A673 (cell line): Measurements from ENCODE around the gene INPP1.

Source experiments
- EZH2 ChIP-seq: fragments of 200-600 bp; sonication (generic); IDR thresholded peaks from 2 replicates; pipeline ENCODE4 v1.6.1; 2017; ENCODE audit warnings: borderline replicate concordance, low read depth, mild to moderate bottlenecking, mixed read lengths, antibody characterized with exemption, low read length; ENCODE audit not compliant: poor library complexity, severe bottlenecking
- TF ChIP-seq, protein P1 (sequence below): fragments of 300-800, 200-600 bp; sonication (generic); conservative IDR thresholded peaks from 2 replicates; pipeline ENCODE4 v1.5.1; 2017; ENCODE audit warnings: low read depth, mild to moderate bottlenecking, antibody characterized with exemption, low read length, moderate library complexity, mixed read lengths

DNA sequence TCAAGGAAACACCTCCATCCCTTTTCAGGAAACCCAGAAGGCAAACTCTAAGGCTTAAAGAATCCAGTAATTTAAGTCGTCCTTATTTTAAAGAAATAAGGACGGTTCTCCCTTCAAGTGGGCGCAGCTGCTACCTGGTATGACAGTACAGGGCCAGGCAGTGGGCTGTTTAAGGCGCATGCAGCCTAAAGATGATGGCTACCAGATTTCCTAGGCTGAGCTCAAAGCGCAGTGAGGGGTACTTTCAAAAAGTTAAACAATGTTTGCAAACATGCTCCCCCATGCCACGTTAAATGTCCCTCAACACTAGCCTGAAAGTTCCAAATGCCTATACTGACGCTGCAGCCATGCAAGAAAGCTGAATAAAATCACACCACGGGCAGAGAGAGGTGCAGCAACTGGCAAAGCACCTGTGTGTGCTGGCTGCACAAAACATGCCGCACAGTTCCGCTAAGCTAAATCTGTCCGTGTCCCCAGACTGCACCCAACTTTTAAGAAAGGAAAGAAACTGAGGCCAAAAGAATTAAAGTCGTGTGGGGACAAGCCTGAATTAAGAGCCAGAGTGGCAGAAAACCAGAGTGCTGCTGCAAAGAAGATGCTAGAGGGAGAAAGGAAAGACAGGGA, 24.3 kb upstream of the INPP1 start:
- TF ChIP-seq, protein P1, sequence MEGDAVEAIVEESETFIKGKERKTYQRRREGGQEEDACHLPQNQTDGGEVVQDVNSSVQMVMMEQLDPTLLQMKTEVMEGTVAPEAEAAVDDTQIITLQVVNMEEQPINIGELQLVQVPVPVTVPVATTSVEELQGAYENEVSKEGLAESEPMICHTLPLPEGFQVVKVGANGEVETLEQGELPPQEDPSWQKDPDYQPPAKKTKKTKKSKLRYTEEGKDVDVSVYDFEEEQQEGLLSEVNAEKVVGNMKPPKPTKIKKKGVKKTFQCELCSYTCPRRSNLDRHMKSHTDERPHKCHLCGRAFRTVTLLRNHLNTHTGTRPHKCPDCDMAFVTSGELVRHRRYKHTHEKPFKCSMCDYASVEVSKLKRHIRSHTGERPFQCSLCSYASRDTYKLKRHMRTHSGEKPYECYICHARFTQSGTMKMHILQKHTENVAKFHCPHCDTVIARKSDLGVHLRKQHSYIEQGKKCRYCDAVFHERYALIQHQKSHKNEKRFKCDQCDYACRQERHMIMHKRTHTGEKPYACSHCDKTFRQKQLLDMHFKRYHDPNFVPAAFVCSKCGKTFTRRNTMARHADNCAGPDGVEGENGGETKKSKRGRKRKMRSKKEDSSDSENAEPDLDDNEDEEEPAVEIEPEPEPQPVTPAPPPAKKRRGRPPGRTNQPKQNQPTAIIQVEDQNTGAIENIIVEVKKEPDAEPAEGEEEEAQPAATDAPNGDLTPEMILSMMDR = no peak
- TF ChIP-seq EZH2 = no peak
